Trophoblast cell (in vitro differentiated cells and primary cell): ENCODE data around the gene SLAMF6.

Source experiments
- DNase-seq, 2 donors: peaks; one replicate each; pipeline ENCODE4 v3.0.0-alpha.2; 2016
- H2AFZ ChIP-seq: 2 replicates; pipeline ENCODE4 v1.6.1; 2013; ENCODE audit warnings: low read length, moderate library complexity, mild to moderate bottlenecking; ENCODE audit not compliant: insufficient read depth, poor library complexity
- H2AK5ac ChIP-seq: 2 replicates; pipeline ENCODE4 v1.6.1; 2013; ENCODE audit warnings: mild to moderate bottlenecking, low read length
- H2BK120ac ChIP-seq: 2 replicates; pipeline ENCODE4 v1.6.1; 2013; ENCODE audit warnings: low read length, mild to moderate bottlenecking, moderate library complexity; ENCODE audit not compliant: insufficient read depth, poor library complexity
- H2BK12ac ChIP-seq: 2 replicates; pipeline ENCODE4 v1.6.1; 2013; ENCODE audit warnings: mild to moderate bottlenecking, low read length, moderate library complexity
- H2BK5ac ChIP-seq: 2 replicates; pipeline ENCODE4 v1.6.1; 2013; ENCODE audit warnings: low read length, low read depth, moderate library complexity, mild to moderate bottlenecking; ENCODE audit not compliant: poor library complexity
- H3K14ac ChIP-seq: 2 replicates; pipeline ENCODE4 v1.6.1; 2013; ENCODE audit warnings: mild to moderate bottlenecking, low read length
- H3K18ac ChIP-seq: 2 replicates; pipeline ENCODE4 v1.6.1; 2013; ENCODE audit warnings: mild to moderate bottlenecking, low read length
- H3K23ac ChIP-seq: 2 replicates; pipeline ENCODE4 v1.6.1; 2013; ENCODE audit warnings: low read length
- H3K27ac ChIP-seq: 2 replicates; pipeline ENCODE4 v1.5.1; 2013; ENCODE audit warnings: low read depth, mild to moderate bottlenecking, inconsistent platforms, low read length, moderate library complexity
- H3K27me3 ChIP-seq: 2 replicates; pipeline ENCODE4 v1.6.1; 2013; ENCODE audit warnings: inconsistent platforms, mild to moderate bottlenecking, low read length, moderate library complexity; ENCODE audit not compliant: insufficient read depth
- H3K36me3 ChIP-seq, 2 experiments: 1 replicate in 1 of 2; 2 replicates in 1 of 2; pipeline ENCODE4 v1.6.1; 2013; ENCODE audit warnings: low read length in 2 of 2, mild to moderate bottlenecking in 2 of 2, moderate library complexity in 1 of 2; ENCODE audit not compliant: insufficient read depth in 2 of 2, control insufficient read depth in 1 of 2
- H3K4ac ChIP-seq: 2 replicates; pipeline ENCODE4 v1.6.1; 2013; ENCODE audit warnings: low read depth, mild to moderate bottlenecking, low read length, moderate library complexity
- H3K4me1 ChIP-seq, 2 experiments: 1 replicate in 1 of 2; 2 replicates in 1 of 2; pipeline ENCODE4 v1.6.1; 2013; ENCODE audit warnings: low read length in 2 of 2, mild to moderate bottlenecking in 2 of 2, moderate library complexity in 1 of 2; ENCODE audit not compliant: insufficient read depth in 2 of 2, control insufficient read depth in 1 of 2
- H3K4me2 ChIP-seq: 2 replicates; pipeline ENCODE4 v1.6.1; 2013; ENCODE audit warnings: inconsistent platforms, mild to moderate bottlenecking, low read length, moderate library complexity
- H3K4me3 ChIP-seq: 2 replicates; pipeline ENCODE4 v1.5.1; 2013; ENCODE audit warnings: mild to moderate bottlenecking, low read depth, low read length, inconsistent platforms
- H3K79me1 ChIP-seq: one replicate; pipeline ENCODE4 v1.6.1; 2013; ENCODE audit warnings: low read length
- H3K79me2 ChIP-seq: 2 replicates; pipeline ENCODE4 v1.6.1; 2013; ENCODE audit warnings: low read length, mild to moderate bottlenecking; ENCODE audit not compliant: control insufficient read depth, insufficient read depth, poor library complexity
- H3K9ac ChIP-seq: 2 replicates; pipeline ENCODE4 v1.6.1; 2013; ENCODE audit warnings: mild to moderate bottlenecking, low read length
- H3K9me3 ChIP-seq: 2 replicates; pipeline ENCODE4 v1.6.1; 2013; ENCODE audit warnings: low read depth, mild to moderate bottlenecking, control low read depth, inconsistent platforms, low read length; ENCODE audit not compliant: insufficient read depth
- H4K12ac ChIP-seq: 2 replicates; pipeline ENCODE4 v1.6.1; 2013; ENCODE audit warnings: low read depth, mild to moderate bottlenecking, low read length, moderate library complexity
- H4K8ac ChIP-seq: 2 replicates; pipeline ENCODE4 v1.6.1; 2013; ENCODE audit warnings: low read depth, mild to moderate bottlenecking, low read length, moderate library complexity
- H4K91ac ChIP-seq: one replicate; pipeline ENCODE4 v1.6.1; 2013; ENCODE audit warnings: low read depth, mild to moderate bottlenecking, low read length, moderate library complexity
- WGBS: extraction: QIAGEN DNeasy Blood & Tissue Kit; methylation state at CpG from one replicate; pipeline ENCODE4 v1.1.7; 2013; ENCODE audit warnings: missing lambda C conversion rate; ENCODE audit not compliant: insufficient read length, insufficient coverage; ENCODE audit errors: extremely low coverage; 5-methylcytosine and 5-hydroxymethylcytosine counted together

The SLAMF6 gene

GRCh38 chr1:160552425-160552824, 29.4 kb upstream of the SLAMF6 start:
- no peaks in the 10 kb centered on the region for H3K36me3 ChIP-seq
- H3K79me2 ChIP-seq: no peaks in the 10 kb centered on the region
- H3K4me3 ChIP-seq: no peak overlapping the region
- H2BK120ac ChIP-seq: no peak overlapping the region
- no peak overlapping the region for H4K91ac ChIP-seq
- H3K9ac ChIP-seq: no peak overlapping the region
- no peaks in the 10 kb centered on the region for H3K9me3 ChIP-seq
- H2BK12ac ChIP-seq: no peak overlapping the region
- no peak overlapping the region for H3K18ac ChIP-seq
- H3K4me1 ChIP-seq: no peaks in the 10 kb centered on the region
- no CpG with 5 or more reads among the region's 2 CpGs for WGBS
- no peaks in the 10 kb centered on the region for H3K79me1 ChIP-seq
- no peak overlapping the region for H3K23ac ChIP-seq
- no peak overlapping the region for H3K14ac ChIP-seq
- no peak overlapping the region for H2AK5ac ChIP-seq
- no peak overlapping the region for H4K8ac ChIP-seq
- H3K4ac ChIP-seq: no peak overlapping the region
- no peaks in the 10 kb centered on the region for H3K27me3 ChIP-seq
- no peak overlapping the region for H2AFZ ChIP-seq
- H4K12ac ChIP-seq: no peak overlapping the region
- H3K27ac ChIP-seq: no peak overlapping the region
- H3K4me2 ChIP-seq: no peak overlapping the region
- no peak for DNase-seq
- H2BK5ac ChIP-seq: no peak overlapping the region

DNA sequence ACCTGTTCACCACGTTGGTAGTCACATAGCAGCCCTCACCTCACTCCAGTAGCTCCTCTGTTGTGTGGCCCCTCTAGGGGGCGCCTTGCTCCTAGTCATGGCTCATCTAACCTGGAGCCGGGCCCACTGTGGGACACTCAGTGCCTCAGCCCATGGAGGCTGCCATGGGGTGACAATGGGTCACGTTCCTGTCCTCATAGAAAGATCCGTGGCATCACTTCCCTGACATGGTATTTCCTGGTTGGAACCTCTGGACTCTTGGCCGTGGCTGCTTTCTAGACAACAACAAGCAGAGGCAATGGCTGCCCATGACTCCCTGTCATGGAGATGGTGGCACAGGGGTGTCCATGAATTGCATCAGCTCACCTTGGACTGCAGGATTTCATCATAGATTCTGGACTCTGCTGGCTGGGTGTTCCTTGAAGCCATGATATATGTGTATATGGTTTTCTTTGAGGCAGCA, 27.5 kb upstream of the SLAMF6 start:
- no peak overlapping the region for H2BK5ac ChIP-seq
- H3K9ac ChIP-seq: no peak overlapping the region
- no CpG with 5 or more reads among the region's 6 CpGs for whole genome bisulfite sequencing
- no peak overlapping the region for H4K91ac ChIP-seq
- no peak overlapping the region for H3K4me3 ChIP-seq
- H3K27me3 ChIP-seq: no peaks in the 10 kb centered on the region
- H3K14ac ChIP-seq: no peak overlapping the region
- H4K8ac ChIP-seq: no peak overlapping the region
- no peak for DNase-seq
- H2AFZ ChIP-seq: no peak overlapping the region
- H3K79me1 ChIP-seq: no peaks in the 10 kb centered on the region
- H2BK12ac ChIP-seq: no peak overlapping the region
- H3K4me1 ChIP-seq: no peaks in the 10 kb centered on the region
- H3K4ac ChIP-seq: no peak overlapping the region
- no peak overlapping the region for H2AK5ac ChIP-seq
- no peaks in the 10 kb centered on the region for H3K36me3 ChIP-seq
- no peak overlapping the region for H3K18ac ChIP-seq
- H3K27ac ChIP-seq: no peak overlapping the region
- no peaks in the 10 kb centered on the region for H3K9me3 ChIP-seq
- no peak overlapping the region for H3K4me2 ChIP-seq
- no peak overlapping the region for H4K12ac ChIP-seq
- no peak overlapping the region for H2BK120ac ChIP-seq
- H3K23ac ChIP-seq: no peak overlapping the region
- H3K79me2 ChIP-seq: no peaks in the 10 kb centered on the region

GRCh38 chr1:160549665-160550006, 26.6 kb upstream of the SLAMF6 start:
- no peak overlapping the region for H4K91ac ChIP-seq
- DNase-seq: no peak
- no peak overlapping the region for H2AFZ ChIP-seq
- no peaks in the 10 kb centered on the region for H3K36me3 ChIP-seq
- H3K4me3 ChIP-seq: no peak overlapping the region
- H2AK5ac ChIP-seq: no peak overlapping the region
- H3K79me1 ChIP-seq: no peaks in the 10 kb centered on the region
- H2BK12ac ChIP-seq: no peak overlapping the region
- no peak overlapping the region for H2BK120ac ChIP-seq
- H3K9ac ChIP-seq: no peak overlapping the region
- H3K4ac ChIP-seq: no peak overlapping the region
- H3K27ac ChIP-seq: no peak overlapping the region
- H3K27me3 ChIP-seq: no peaks in the 10 kb centered on the region
- H3K4me1 ChIP-seq: no peaks in the 10 kb centered on the region
- no peak overlapping the region for H4K12ac ChIP-seq
- no peak overlapping the region for H4K8ac ChIP-seq
- no peak overlapping the region for H3K18ac ChIP-seq
- WGBS: no CpG with 5 or more reads among the region's 3 CpGs
- H3K14ac ChIP-seq: no peak overlapping the region
- H2BK5ac ChIP-seq: no peak overlapping the region
- H3K9me3 ChIP-seq: no peaks in the 10 kb centered on the region
- no peak overlapping the region for H3K23ac ChIP-seq
- H3K4me2 ChIP-seq: no peak overlapping the region
- H3K79me2 ChIP-seq: no peaks in the 10 kb centered on the region

- Histone ChIP-seq H4K8ac (no peak overlapping the region), H3K4me3 (no peak overlapping the region), H2AK5ac (no peak overlapping the region), H3K79me1 (no peaks in the 10 kb centered on the region), H3K36me3 (no peaks in the 10 kb centered on the region), H3K9me3 (no peaks in the 10 kb centered on the region), H3K9ac (no peak overlapping the region), H2BK120ac (no peak overlapping the region), H3K27me3 (no peaks in the 10 kb centered on the region), H4K91ac (no peak overlapping the region), H3K18ac (no peak overlapping the region), H2AFZ (no peak overlapping the region), H2BK12ac (no peak overlapping the region), H3K23ac (no peak overlapping the region), H3K79me2 (no peaks in the 10 kb centered on the region), H4K12ac (no peak overlapping the region), H2BK5ac (no peak overlapping the region), H3K27ac (no peak overlapping the region), H3K4me1 (no peaks in the 10 kb centered on the region), H3K4ac (no peak overlapping the region), H3K14ac (no peak overlapping the region), H3K4me2 (no peak overlapping the region)
- no peak for DNase-seq
- WGBS: no CpG with 5 or more reads among the region's 5 CpGs
Measured at GRCh38 chr1:160548960-160549664, 26.1 kb upstream of the SLAMF6 start.
